Stimulated activated effector memory CD8-positive, alpha-beta T cell treated with anti-CD3 and anti-CD28 coated beads, Interleukin-12 subunit alpha, Interleukin-12 subunit beta, amount 100 ng/mL, for 72 hours (primary cell): ENCODE data around the gene WDR36.
A peak's percentile ranks its signal among the peaks of the same experiment; 100 is the strongest.

ENCODE experiments used
- ATAC-seq: fragments of 150-1000 bp; cut with Tn5 transposase; 2 replicates; pipeline ENCODE4 v1.10.0; 2021
- DNase-seq, 2 donors: peaks; one replicate each; pipeline ENCODE4 v3.0.0; 2021 to 2022; ENCODE audit warnings: low spot score in 2 of 2
- H3K27ac Mint-ChIP-seq: one replicate; pipeline ENCODE4 v1.8.0; 2022; ENCODE audit warnings: mild to moderate bottlenecking, mixed read lengths
- H3K36me3 Mint-ChIP-seq: one replicate; pipeline ENCODE4 v1.8.0; 2022; ENCODE audit warnings: mild to moderate bottlenecking, mixed read lengths
- H3K4me1 Mint-ChIP-seq: one replicate; pipeline ENCODE4 v1.8.0; 2022; ENCODE audit warnings: mixed read lengths
- H3K4me3 Mint-ChIP-seq: one replicate; pipeline ENCODE4 v1.8.0; 2022; ENCODE audit warnings: mild to moderate bottlenecking, mixed read lengths
- H3K9me3 Mint-ChIP-seq: one replicate; pipeline ENCODE4 v1.8.0; 2022; ENCODE audit warnings: mixed read lengths

The WDR36 gene

GRCh38 chr5:111092062-111092853, at the start of gene WDR36:
Gene WDR36, plus strand, starts transcription at chr5:111092348. Its CDS starts 109 bp downstream, at chr5:111092457.
- Mint-ChIP-seq H3K27ac (peak within 1 kb of the TSS; percentile 95), H3K4me3 (peak within 1 kb of the TSS; percentile 94), H3K9me3 (peaks cover 2% of the 10 kb centered on the region), H3K4me1 (peaks cover 32% of the 10 kb centered on the region), H3K36me3 (peaks cover 38% of the 10 kb centered on the region)
- peak; percentile 89 to 96 for DNase-seq
- peak; percentile 99 for ATAC-seq

- Mint-ChIP-seq H3K4me1 (no peaks in the 10 kb centered on the region), H3K36me3 (no peaks in the 10 kb centered on the region), H3K9me3 (no peaks in the 10 kb centered on the region), H3K27ac (no peak overlapping the region), H3K4me3 (no peak overlapping the region)
- ATAC-seq = no peak
- no peak for DNase-seq
These were observed 48.2 kb upstream of the WDR36 start for GRCh38 chr5:111043712-111044506.

GRCh38 chr5:111058064-111058463, 34.1 kb upstream of the WDR36 start:
- DNase-seq (no peak), ATAC-seq (no peak)
- Mint-ChIP-seq H3K9me3 (peaks cover 3% of the 10 kb centered on the region), H3K4me1 (no peaks in the 10 kb centered on the region), H3K36me3 (no peaks in the 10 kb centered on the region), H3K4me3 (no peak overlapping the region), H3K27ac (no peak overlapping the region)

- no peaks in the 10 kb centered on the region for H3K36me3 Mint-ChIP-seq
- no peak overlapping the region for H3K4me3 Mint-ChIP-seq
- peaks cover 3% of the 10 kb centered on the region for H3K9me3 Mint-ChIP-seq
- H3K27ac Mint-ChIP-seq = no peak overlapping the region
- ATAC-seq = no peak
- DNase-seq = no peak
- H3K4me1 Mint-ChIP-seq = no peaks in the 10 kb centered on the region
These were observed 32.0 kb upstream of the WDR36 start for GRCh38 chr5:111060169-111060568.

- DNase-seq (no peak), ATAC-seq (no peak)
- Mint-ChIP-seq H3K9me3 (peaks cover 3% of the 10 kb centered on the region), H3K4me1 (no peaks in the 10 kb centered on the region), H3K27ac (no peak overlapping the region), H3K36me3 (no peaks in the 10 kb centered on the region), H3K4me3 (no peak overlapping the region)
These were observed 30.5 kb upstream of the WDR36 start for GRCh38 chr5:111061618-111062017.

GRCh38 chr5:111063709-111064322, 28.3 kb upstream of the WDR36 start:
- Mint-ChIP-seq H3K27ac (no peak overlapping the region), H3K4me1 (no peaks in the 10 kb centered on the region), H3K9me3 (peaks cover 1% of the 10 kb centered on the region), H3K4me3 (no peak overlapping the region), H3K36me3 (no peaks in the 10 kb centered on the region)
- DNase-seq (no peak), ATAC-seq (peak; percentile 34)

- no peaks in the 10 kb centered on the region for H3K36me3 Mint-ChIP-seq
- no peak overlapping the region for H3K27ac Mint-ChIP-seq
- ATAC-seq (no peak), DNase-seq (no peak)
- H3K4me1 Mint-ChIP-seq = peaks cover 11% of the 10 kb centered on the region
- no peaks in the 10 kb centered on the region for H3K9me3 Mint-ChIP-seq
- H3K4me3 Mint-ChIP-seq = no peak overlapping the region
These were observed 25.7 kb upstream of the WDR36 start for GRCh38 chr5:111066261-111066938.

- DNase-seq (no peak), ATAC-seq (no peak)
- H3K36me3 Mint-ChIP-seq = no peaks in the 10 kb centered on the region
- no peak overlapping the region for H3K27ac Mint-ChIP-seq
- no peaks in the 10 kb centered on the region for H3K9me3 Mint-ChIP-seq
- H3K4me3 Mint-ChIP-seq = no peak overlapping the region
- peaks cover 18% of the 10 kb centered on the region for H3K4me1 Mint-ChIP-seq
These were observed 23.9 kb upstream of the WDR36 start for GRCh38 chr5:111068213-111068612.

GRCh38 chr5:111069839-111070238, 22.3 kb upstream of the WDR36 start:
- Mint-ChIP-seq H3K4me1 (peaks cover 23% of the 10 kb centered on the region), H3K9me3 (no peaks in the 10 kb centered on the region), H3K27ac (no peak overlapping the region), H3K4me3 (no peak overlapping the region), H3K36me3 (no peaks in the 10 kb centered on the region)
- DNase-seq (no peak), ATAC-seq (no peak)

- no peaks in the 10 kb centered on the region for H3K9me3 Mint-ChIP-seq
- peak overlapping the region; percentile 46 for H3K4me3 Mint-ChIP-seq
- peaks cover 27% of the 10 kb centered on the region for H3K4me1 Mint-ChIP-seq
- H3K27ac Mint-ChIP-seq = no peak overlapping the region
- peak; percentile 68 for ATAC-seq
- no peaks in the 10 kb centered on the region for H3K36me3 Mint-ChIP-seq
- DNase-seq = peak in 1 of 2 donors; percentile 50
These were observed 21.6 kb upstream of the WDR36 start for GRCh38 chr5:111070272-111071134.

GRCh38 chr5:111071413-111071812, 20.7 kb upstream of the WDR36 start, which contains the start of gene TSLP:
Gene TSLP, plus strand, starts transcription at chr5:111071713. Its CDS starts 178 bp downstream, at chr5:111071891.
- Mint-ChIP-seq H3K4me3 (peak within 1 kb of the TSS; percentile 75), H3K36me3 (no peaks in the 10 kb centered on the region), H3K27ac (no peak within 1 kb of the TSS), H3K4me1 (peaks cover 29% of the 10 kb centered on the region), H3K9me3 (no peaks in the 10 kb centered on the region)
- DNase-seq = no peak
- no peak for ATAC-seq

GRCh38 chr5:111072949-111073682, 19.0 kb upstream of the WDR36 start:
- Mint-ChIP-seq H3K36me3 (no peaks in the 10 kb centered on the region), H3K4me3 (peak overlapping the region; percentile 75), H3K4me1 (peaks cover 29% of the 10 kb centered on the region), H3K9me3 (no peaks in the 10 kb centered on the region), H3K27ac (no peak overlapping the region)
- DNase-seq = peak; percentile 28 to 70
- peak; percentile 83 for ATAC-seq

GRCh38 chr5:111074244-111074643, 17.9 kb upstream of the WDR36 start:
- Mint-ChIP-seq H3K27ac (no peak overlapping the region), H3K4me1 (peaks cover 29% of the 10 kb centered on the region), H3K36me3 (no peaks in the 10 kb centered on the region), H3K9me3 (no peaks in the 10 kb centered on the region), H3K4me3 (peak overlapping the region; percentile 75)
- DNase-seq (no peak), ATAC-seq (no peak)

GRCh38 chr5:111075520-111075919, 16.6 kb upstream of the WDR36 start:
- ATAC-seq = peak; percentile 36
- H3K4me1 Mint-ChIP-seq = peaks cover 27% of the 10 kb centered on the region
- H3K27ac Mint-ChIP-seq = no peak overlapping the region
- H3K9me3 Mint-ChIP-seq = no peaks in the 10 kb centered on the region
- no peak for DNase-seq
- H3K4me3 Mint-ChIP-seq = no peak overlapping the region
- no peaks in the 10 kb centered on the region for H3K36me3 Mint-ChIP-seq
